ENCODE results near the gene ALOX12. TPM values are rescaled to one million over a fixed set of nuclear protein-coding genes. Genes with fewer than 3 reads are reported as not detected.

ALOX12 gene
- total RNA-seq, 1 experiment from 2014 or later = not detected

- Mint-ChIP-seq H3K4me3 (ENCODE audit: low read depth, unreplicated experiment) (peak overlapping the region; percentile 89), H3K36me3 (ENCODE audit: insufficient read depth, unreplicated experiment) (peaks cover 53% of the 10 kb centered on the region), H3K27ac (ENCODE audit: unreplicated experiment) (peak overlapping the region; percentile 27), H3K9me3 (ENCODE audit: low read depth, unreplicated experiment) (no peaks in the 10 kb centered on the region), H3K4me1 (ENCODE audit: low read depth, unreplicated experiment) (no peaks in the 10 kb centered on the region), H3K27me3 (ENCODE audit: unreplicated experiment) (no peaks in the 10 kb centered on the region)
- intact Hi-C loops (cut with micrococcal nuclease; ENCODE audit: unreplicated experiment) = no loop called here
- DNase-seq = no peak
- TF ChIP-seq CTCF (IDR thresholded peaks at IDR 0.05; ENCODE audit: unreplicated experiment) = no peak
- CTCF ChIA-PET = interaction anchor here (1.0 kb wide), 1 partner anchor 31 kb away, joined by 3 read pairs; no protein-coding TSS in a partner anchor
- TSS peak; percentile 26 for BruUV-seq (replicated peaks)
Measured at GRCh38 chr17:7014995-7015958, 19.4 kb downstream of the ALOX12 start.

GRCh38 chr17:7016418-7016817, 20.6 kb downstream of the ALOX12 start:
- intact Hi-C loops (cut with micrococcal nuclease; ENCODE audit: unreplicated experiment) = no loop called here

GRCh38 chr17:7016886-7017826, 21.3 kb downstream of the ALOX12 start:
- Mint-ChIP-seq H3K27me3 (ENCODE audit: unreplicated experiment) (peaks cover under 1% of the 10 kb centered on the region), H3K27ac (ENCODE audit: unreplicated experiment) (no peak overlapping the region), H3K9me3 (ENCODE audit: low read depth, unreplicated experiment) (no peaks in the 10 kb centered on the region), H3K4me3 (ENCODE audit: low read depth, unreplicated experiment) (no peak overlapping the region), H3K36me3 (ENCODE audit: insufficient read depth, unreplicated experiment) (peaks cover 55% of the 10 kb centered on the region), H3K4me1 (ENCODE audit: low read depth, unreplicated experiment) (no peaks in the 10 kb centered on the region)
- CTCF ChIA-PET = no interaction called here
- no peak for TF ChIP-seq CTCF (IDR thresholded peaks at IDR 0.05; ENCODE audit: unreplicated experiment)
- BruUV-seq (replicated peaks) = no TSS peak
- DNase-seq = no peak
- intact Hi-C loops (cut with micrococcal nuclease; ENCODE audit: unreplicated experiment) = no loop called here

More at GRCh38 chr17:7016418-7016817, 20.6 kb downstream of the ALOX12 start:
- H3K4me3 Mint-ChIP-seq (ENCODE audit: low read depth, unreplicated experiment) = no peak overlapping the region
- DNase-seq = no peak
- no peaks in the 10 kb centered on the region for H3K9me3 Mint-ChIP-seq (ENCODE audit: low read depth, unreplicated experiment)
- no peak overlapping the region for H3K27ac Mint-ChIP-seq (ENCODE audit: unreplicated experiment)
- TF ChIP-seq CTCF (IDR thresholded peaks at IDR 0.05; ENCODE audit: unreplicated experiment) = no peak
- no peaks in the 10 kb centered on the region for H3K27me3 Mint-ChIP-seq (ENCODE audit: unreplicated experiment)
- H3K4me1 Mint-ChIP-seq (ENCODE audit: low read depth, unreplicated experiment) = no peaks in the 10 kb centered on the region
- CTCF ChIA-PET = no interaction called here
- BruUV-seq (replicated peaks) = no TSS peak
- H3K36me3 Mint-ChIP-seq (ENCODE audit: insufficient read depth, unreplicated experiment) = peaks cover 61% of the 10 kb centered on the region

- peaks cover 7% of the 10 kb centered on the region for H3K27me3 Mint-ChIP-seq (ENCODE audit: unreplicated experiment)
- no peaks in the 10 kb centered on the region for H3K9me3 Mint-ChIP-seq (ENCODE audit: low read depth, unreplicated experiment)
- H3K27ac Mint-ChIP-seq (ENCODE audit: unreplicated experiment) = no peak overlapping the region
- DNase-seq = no peak
- H3K36me3 Mint-ChIP-seq (ENCODE audit: insufficient read depth, unreplicated experiment) = peaks cover 48% of the 10 kb centered on the region
- intact Hi-C loops (cut with micrococcal nuclease; ENCODE audit: unreplicated experiment) = no loop called here
- CTCF ChIA-PET = no interaction called here
- no peaks in the 10 kb centered on the region for H3K4me1 Mint-ChIP-seq (ENCODE audit: low read depth, unreplicated experiment)
- BruUV-seq (replicated peaks) = no TSS peak
- no peak overlapping the region for H3K4me3 Mint-ChIP-seq (ENCODE audit: low read depth, unreplicated experiment)
- TF ChIP-seq CTCF (IDR thresholded peaks at IDR 0.05; ENCODE audit: unreplicated experiment) = no peak
Measured at GRCh38 chr17:7017827-7018200, 22.0 kb downstream of the ALOX12 start.
